HG03025 (cell line): ENCODE data around the gene DERA.
"Not testable (repeated sequence)": the region's sequence is repeated elsewhere in the genome, so short reads cannot be mapped to it uniquely, and the experiment has no call there.

ENCODE experiments used
- ATAC-seq: cut with Tn5 transposase; IDR thresholded peaks from one replicate; pipeline ENCODE4 v1.9.1; 2021; ENCODE audit warnings: mild to moderate bottlenecking, moderate library complexity; ENCODE audit not compliant: unreplicated experiment, low FRiP score

Gene DERA

DNA sequence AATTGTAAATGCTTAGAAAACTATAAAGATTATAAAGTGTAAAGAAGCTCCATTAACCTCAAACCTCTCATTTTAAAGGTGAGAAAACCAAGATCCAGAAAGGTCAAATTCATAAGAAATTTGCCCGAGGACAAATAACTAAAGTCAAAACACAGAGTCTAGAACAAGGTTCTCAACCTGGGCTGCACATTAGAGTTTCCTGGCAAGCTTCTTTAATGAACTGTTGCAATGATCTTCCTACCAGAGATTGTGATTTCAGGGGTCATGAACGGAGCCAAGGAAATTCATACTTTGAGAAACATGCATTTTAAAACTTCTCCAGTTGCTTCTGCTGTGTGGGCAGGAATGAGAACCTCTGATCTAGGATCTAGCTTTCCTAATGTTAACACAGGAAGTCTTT is 86.8 kb downstream of the DERA start:
- no peak for ATAC-seq

GRCh38 chr12:16002880-16003279 is 91.7 kb downstream of the DERA start:
- ATAC-seq, result no peak

- ATAC-seq, result no peak
Observed at GRCh38 chr12:16003460-16003859, 92.3 kb downstream of the DERA start.

DNA sequence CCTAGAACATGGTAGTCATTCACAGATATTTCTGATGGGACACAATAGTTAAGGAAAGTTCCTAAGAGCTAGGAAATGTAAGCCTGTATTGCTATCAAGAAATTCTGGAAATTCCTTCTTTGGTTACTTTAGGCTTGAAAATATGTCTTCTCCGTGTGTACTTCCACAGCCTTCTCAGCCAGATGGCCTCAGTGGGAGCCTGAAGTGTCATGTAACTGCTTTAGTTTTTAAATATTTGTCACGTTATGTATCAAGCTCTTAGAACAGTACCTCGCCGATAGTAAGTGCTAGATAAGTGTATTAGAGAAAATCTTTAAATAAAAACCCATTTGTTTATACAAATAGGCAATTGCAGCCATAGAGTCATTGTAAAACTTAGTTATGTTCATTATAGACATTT is 95.6 kb downstream of the DERA start:
- ATAC-seq, result no peak

- no peak for ATAC-seq
Observed at GRCh38 chr12:16008421-16008824, 97.3 kb downstream of the DERA start.

- no peak for ATAC-seq
Observed at GRCh38 chr12:16012117-16012516, 101.0 kb downstream of the DERA start.

DNA sequence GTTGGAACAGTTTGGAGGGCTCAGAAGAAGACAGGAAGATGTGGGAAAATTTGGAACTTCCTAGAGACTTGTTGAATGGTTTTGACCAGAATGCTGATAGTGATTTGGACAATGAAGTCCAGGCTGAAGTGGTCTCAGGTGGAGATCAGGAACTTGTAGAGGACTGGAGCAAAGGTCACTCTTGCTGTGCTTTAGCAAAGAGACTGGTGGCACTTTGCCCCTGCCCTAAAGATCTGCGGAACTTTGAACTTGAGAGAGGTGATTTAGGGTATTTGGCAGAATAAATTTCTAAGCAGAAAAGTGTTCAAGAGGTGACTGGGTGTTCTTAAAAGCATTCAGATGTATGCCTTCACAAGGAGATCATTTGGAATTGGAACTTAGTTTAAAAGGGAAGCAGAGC is 102.6 kb downstream of the DERA start:
- ATAC-seq, result not testable (repeated sequence)

DNA sequence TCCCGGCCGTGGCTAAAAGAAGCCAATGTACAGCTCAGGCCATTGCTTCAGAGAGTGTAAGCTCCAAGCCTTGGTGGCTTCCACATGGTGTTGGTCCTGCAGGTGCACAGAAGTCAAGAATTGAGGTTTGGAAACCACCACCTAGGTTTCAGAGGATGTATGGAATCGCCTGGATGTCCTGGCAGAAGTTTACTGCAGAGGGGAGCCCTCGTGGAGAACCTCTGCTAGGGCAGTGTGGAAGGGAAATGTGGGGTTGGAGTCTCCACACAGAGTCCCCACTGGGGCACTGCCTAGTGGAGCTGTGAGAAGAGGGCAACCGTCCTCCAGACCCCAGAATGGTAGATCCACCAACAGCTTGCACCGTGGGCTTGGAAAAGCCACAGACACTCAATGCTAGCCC is 103.3 kb downstream of the DERA start:
- ATAC-seq, result not testable (repeated sequence)

GRCh38 chr12:16016748-16017147 is 105.6 kb downstream of the DERA start:
- ATAC-seq, result no peak

DNA sequence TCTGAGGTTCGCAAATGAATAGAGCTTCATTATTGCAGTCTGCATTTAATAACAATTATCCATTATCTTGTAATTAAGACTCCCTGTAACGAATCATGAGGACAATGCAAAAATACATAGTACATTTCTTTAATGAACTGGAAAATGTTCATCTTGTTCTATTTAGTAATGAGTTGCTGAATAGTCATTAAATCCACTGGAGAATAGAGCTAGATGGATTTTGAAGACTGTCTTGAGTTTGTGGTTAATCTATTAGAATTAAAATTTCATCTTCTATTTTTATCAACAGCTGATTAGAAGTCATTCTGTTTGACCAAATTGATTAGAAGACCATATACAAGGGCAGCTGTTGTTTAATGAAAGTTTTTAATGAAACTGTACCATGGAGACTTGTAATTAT is 107.2 kb downstream of the DERA start:
- ATAC-seq, result no peak

DNA sequence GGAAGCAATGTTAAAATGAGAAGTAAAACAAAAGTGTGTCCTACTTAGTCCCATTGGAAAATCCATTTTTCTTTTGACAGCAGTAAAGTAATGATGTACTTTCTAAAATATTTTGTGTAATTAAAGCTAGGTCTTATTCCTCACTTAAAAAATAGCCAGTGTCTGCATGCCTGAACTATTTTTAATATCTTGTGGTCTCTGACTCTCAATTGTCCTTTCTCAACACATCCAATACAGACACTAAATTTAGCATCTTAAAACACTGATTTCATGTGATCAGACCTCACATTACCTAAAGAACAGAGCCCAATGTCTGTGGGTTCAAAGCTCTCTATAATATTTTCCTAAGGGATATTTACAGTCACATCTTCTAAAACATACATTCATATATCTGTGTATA is 108.0 kb downstream of the DERA start:
- ATAC-seq, result no peak

- ATAC-seq, result no peak
Observed at GRCh38 chr12:16020031-16020430, 108.9 kb downstream of the DERA start.

DNA sequence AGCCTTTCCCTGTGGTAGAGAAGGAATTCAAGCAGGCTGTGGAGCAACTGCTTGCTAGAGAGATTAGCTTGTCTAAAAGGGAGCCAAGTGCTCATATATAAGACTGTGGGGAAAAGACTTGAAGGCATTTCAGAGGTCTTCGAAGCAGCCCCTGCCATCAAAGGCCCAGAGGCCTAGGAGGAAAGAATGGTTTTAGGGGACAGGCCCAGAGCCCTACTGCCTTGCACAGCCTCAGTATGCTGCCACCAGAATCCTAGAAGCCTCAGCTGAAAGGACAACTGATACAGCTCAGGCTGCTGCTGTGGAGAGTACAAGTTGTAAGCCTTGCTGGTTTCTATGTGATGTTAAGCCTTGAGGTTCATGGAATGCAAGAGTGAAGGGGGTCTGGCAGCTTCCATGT is 109.9 kb downstream of the DERA start:
- no peak for ATAC-seq

DNA sequence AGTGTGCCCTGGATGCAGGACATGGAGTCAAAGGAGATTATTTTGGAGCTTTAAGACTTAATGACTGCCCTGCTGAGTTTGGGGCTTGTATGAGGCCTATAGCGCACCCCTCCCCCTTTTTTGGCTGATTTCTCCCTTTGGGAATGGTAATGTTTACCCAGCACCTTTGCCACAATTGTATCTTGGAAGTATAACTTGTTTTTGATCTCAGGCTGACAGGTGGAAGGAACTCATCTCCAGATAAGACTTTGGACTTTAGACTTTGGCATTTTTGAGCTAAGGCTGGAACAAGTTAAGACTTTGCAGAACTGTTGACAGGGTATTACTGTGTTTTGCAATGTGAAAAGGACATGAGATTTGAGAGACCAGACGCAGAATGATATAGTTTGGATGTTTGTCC is 110.5 kb downstream of the DERA start:
- ATAC-seq, result no peak

DNA sequence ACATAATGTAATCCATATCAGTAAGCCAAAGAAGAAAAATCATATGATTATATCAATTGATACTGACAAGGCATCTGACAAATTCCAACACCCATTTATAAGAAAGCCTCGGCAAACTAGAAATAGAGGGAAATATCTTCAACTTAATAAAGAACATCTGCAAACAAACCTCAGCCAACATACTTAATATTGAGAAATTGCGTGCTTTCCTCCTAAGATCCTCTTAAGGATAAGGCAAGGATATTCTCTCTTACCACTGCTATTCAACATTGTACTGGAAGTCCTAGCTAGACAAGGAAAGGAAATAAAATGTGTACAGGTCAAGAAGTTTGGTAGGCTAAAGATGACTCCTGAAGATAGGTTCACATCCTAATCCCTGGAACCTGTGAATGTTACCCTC is 115.9 kb downstream of the DERA start:
- ATAC-seq, result no peak

DNA sequence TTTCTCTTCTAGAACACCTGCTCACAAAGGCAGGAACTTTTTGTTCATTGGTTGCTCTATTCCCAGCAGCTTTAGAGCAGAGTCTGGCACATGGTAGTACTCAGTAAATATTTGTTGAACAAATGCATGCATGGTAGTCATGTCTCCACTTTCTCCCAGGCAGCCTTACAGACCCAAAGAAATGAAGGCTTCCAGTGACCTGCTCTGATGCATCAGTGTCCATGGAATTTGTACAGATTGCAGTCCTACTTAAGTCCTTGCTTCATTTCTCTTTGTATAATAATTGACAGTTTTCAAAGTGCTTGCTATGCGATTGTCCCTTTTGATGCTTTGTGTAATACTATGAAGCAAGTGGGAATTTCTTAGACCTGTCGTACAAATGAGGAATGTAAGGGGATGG is 119.6 kb downstream of the DERA start:
- no peak for ATAC-seq

DNA sequence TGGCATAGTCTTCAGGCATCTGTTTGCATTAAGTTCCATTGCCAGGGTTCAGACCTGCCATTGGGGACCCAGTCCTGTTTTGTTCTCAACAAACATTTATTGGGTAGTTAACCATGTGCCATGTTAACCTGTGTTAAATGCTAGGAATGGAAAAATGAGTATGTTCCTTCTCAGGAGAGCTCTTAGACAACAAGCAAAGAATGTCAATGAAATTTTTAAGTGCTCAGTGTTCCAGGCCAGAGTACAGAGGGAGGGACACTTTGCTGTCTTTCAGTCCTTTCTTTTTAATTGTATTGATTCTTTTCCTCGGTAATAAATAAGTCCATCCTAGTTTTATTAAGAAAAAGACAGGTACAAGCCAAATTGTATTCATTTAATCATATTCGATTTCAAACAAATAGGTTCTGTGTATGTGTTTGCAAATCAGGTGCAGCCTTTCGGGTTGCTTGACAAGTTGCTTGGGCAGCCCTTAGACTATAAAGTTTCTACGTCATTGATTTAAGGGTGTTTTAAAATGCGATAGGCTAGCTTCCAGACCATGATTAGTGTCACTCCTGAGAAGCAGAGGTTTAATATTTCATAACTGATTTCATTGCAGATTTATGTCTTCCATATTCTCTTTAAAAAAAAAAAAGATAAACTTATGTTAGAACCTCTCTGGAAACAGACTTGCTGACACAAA is 123.1 kb downstream of the DERA start:
- ATAC-seq, result no peak

DNA sequence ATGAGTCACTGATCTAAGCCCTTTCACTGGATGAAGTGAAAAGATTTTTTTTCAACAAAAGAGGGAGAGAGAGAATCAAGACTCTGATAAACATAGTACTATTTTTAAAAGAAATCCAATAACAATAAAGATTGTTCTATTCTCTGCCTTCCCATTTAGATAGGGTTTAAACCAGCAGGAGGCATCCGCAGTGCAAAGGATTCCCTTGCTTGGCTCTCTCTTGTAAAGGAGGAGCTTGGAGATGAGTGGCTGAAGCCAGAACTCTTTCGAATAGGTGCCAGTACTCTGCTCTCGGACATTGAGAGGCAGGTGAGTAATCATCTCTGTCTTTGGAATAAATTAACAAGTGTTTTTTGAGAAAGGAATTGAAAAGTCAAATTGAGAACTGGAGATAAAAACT is 124.9 kb downstream of the DERA start:
- no peak for ATAC-seq

DNA sequence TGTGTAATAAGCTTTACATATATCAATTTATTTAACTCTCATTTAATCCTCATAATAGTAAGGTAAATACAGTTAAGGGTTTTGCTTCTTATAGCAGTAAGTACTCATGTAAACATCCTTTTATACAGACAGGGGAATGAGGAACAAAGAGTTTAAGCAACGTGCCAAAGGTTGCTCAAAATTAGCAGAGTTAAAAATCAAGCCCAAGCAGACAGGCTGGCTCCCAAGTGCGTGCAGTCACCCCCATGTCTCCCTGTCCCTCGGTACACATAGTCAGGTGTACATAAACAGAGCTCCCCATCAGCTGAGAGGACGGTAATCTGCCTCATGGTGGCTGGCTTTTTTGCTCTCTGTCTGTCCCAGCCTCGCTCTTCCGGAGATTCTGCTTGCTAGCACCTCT is 126.4 kb downstream of the DERA start:
- no peak for ATAC-seq

DNA sequence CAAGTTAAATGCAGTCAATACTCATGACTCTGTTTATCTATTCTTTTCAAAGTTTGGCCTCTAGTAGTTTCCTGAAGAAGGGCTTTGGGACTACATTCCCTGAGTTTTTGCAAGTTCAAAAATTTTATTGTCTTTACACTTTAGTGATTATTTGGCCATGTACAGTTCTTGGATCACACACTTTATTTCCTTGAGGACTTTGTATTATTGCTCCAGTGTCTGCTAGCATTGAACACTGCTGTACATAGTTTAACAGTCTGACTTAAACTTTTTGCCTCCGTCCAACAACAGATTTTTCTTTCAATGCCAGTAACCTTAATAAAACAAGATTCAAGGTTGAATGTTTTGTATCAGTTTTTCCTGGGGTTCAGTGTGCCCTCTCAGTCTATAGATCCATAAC is 132.3 kb downstream of the DERA start:
- ATAC-seq, result no peak

GRCh38 chr12:16046266-16046665 is 135.1 kb downstream of the DERA start:
- ATAC-seq, result no peak

DNA sequence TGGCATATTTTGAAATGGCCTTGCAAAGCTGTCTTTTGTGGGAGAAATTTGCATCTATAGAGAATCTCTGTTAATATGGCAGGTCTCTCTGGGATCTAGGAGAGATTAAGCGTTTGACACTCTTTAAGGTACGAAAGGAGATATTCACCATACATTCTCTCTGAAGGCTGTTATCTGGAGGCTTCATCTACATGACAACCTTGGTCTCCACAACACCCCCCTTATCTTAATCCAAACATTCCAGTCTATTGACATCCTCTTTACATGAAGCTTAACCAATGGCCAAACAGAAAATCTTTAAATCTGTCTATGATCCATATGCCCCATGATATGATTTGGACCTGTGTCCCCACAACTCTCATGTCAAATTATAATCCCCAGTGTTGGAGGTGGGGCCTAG is 137.4 kb downstream of the DERA start:
- no peak for ATAC-seq

- ATAC-seq, result no peak
Observed at GRCh38 chr12:16056910-16057309, 145.8 kb downstream of the DERA start.
